Osteoblast (primary cell): Measurements from ENCODE around the gene PRLR. TPM values are rescaled to one million over a fixed set of nuclear protein-coding genes. Genes with fewer than 3 reads are reported as not detected.
"Not testable (repeated sequence)": the region's sequence is repeated elsewhere in the genome, so short reads cannot be mapped to it uniquely, and the experiment has no call there.

Experiments
- DNase-seq: peaks from one replicate; pipeline ENCODE4 v3.0.0; 2011; ENCODE audit warnings: low spot score, mixed read lengths; ENCODE audit not compliant: insufficient read length; ENCODE audit errors: missing footprints
- H2AFZ ChIP-seq: 2 replicates; pipeline ENCODE4 v1.6.0; 2011; ENCODE audit warnings: mild to moderate bottlenecking, low read length
- H3K27ac ChIP-seq: 2 replicates; pipeline ENCODE4 v1.5.1; 2011; ENCODE audit warnings: mild to moderate bottlenecking, low read depth, low read length, moderate library complexity
- H3K27me3 ChIP-seq: 2 replicates; pipeline ENCODE4 v1.6.0; 2012; ENCODE audit warnings: mild to moderate bottlenecking, control low read depth, inconsistent platforms, low read length, moderate library complexity; ENCODE audit not compliant: insufficient read depth
- H3K36me3 ChIP-seq: 2 replicates; pipeline ENCODE4 v1.5.1; 2011; ENCODE audit warnings: mild to moderate bottlenecking, low read length, control low read depth, moderate library complexity; ENCODE audit not compliant: insufficient read depth
- H3K4me1 ChIP-seq: 2 replicates; pipeline ENCODE4 v1.5.1; 2011; ENCODE audit warnings: mild to moderate bottlenecking, low read length, control low read depth, moderate library complexity; ENCODE audit not compliant: insufficient read depth
- H3K4me2 ChIP-seq: 2 replicates; pipeline ENCODE4 v1.6.0; 2011; ENCODE audit warnings: mild to moderate bottlenecking, low read length; ENCODE audit not compliant: insufficient read depth
- H3K4me3 ChIP-seq: fragments of 200-600 bp; sonication (generic); 3 replicates; pipeline ENCODE4 v1.5.1; 2012; ENCODE audit warnings: mild to moderate bottlenecking, low read length, inconsistent platforms; ENCODE audit not compliant: insufficient read depth
- H3K79me2 ChIP-seq: 2 replicates; pipeline ENCODE4 v1.6.0; 2012; ENCODE audit warnings: mild to moderate bottlenecking, low read length, control low read depth, inconsistent platforms; ENCODE audit not compliant: insufficient read depth
- H3K9me3 ChIP-seq: 2 replicates; pipeline ENCODE4 v1.5.1; 2011; ENCODE audit warnings: low read depth, low read length, control low read depth
- H4K20me1 ChIP-seq: 2 replicates; pipeline ENCODE4 v1.6.0; 2012; ENCODE audit warnings: mild to moderate bottlenecking, low read length, control low read depth; ENCODE audit not compliant: insufficient read depth
- total RNA-seq: library from RNA; depleted of rRNA; stranded (reverse); fragments of >200 nt; gene quantifications from 2 replicates; pipeline ENCODE4 v1.2.3, GENCODE V29; 2012
- TF ChIP-seq, protein P1 (sequence below): IDR thresholded peaks from 2 replicates; pipeline ENCODE4 v1.5.1; 2011; ENCODE audit warnings: mild to moderate bottlenecking, low read depth, low read length, moderate library complexity; ENCODE audit errors: extremely low read depth

The PRLR gene
- total RNA-seq, 1 donor = under 0.01 TPM

DNA sequence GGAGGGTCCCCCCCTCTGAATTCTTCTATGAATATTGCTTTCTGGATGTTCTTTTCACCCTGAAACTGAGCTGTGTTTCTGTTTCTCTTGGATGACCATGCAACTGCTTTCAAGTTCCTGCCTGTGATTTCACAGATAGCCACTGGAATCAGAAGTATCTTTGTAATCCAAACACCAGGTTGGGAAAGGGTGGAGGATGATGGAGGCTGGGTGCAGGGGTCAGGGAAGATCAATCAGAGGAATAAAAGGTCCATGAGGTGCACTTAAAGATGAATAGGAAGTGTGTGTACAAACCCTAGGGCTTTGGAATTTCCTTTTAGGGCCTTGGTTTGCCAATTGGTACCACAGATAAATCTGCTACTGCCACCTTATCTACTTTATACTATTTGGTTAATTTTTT is 114.4 kb downstream of the PRLR start:
- no peak for DNase-seq
- TF ChIP-seq, protein P1, sequence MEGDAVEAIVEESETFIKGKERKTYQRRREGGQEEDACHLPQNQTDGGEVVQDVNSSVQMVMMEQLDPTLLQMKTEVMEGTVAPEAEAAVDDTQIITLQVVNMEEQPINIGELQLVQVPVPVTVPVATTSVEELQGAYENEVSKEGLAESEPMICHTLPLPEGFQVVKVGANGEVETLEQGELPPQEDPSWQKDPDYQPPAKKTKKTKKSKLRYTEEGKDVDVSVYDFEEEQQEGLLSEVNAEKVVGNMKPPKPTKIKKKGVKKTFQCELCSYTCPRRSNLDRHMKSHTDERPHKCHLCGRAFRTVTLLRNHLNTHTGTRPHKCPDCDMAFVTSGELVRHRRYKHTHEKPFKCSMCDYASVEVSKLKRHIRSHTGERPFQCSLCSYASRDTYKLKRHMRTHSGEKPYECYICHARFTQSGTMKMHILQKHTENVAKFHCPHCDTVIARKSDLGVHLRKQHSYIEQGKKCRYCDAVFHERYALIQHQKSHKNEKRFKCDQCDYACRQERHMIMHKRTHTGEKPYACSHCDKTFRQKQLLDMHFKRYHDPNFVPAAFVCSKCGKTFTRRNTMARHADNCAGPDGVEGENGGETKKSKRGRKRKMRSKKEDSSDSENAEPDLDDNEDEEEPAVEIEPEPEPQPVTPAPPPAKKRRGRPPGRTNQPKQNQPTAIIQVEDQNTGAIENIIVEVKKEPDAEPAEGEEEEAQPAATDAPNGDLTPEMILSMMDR = no peak

DNA sequence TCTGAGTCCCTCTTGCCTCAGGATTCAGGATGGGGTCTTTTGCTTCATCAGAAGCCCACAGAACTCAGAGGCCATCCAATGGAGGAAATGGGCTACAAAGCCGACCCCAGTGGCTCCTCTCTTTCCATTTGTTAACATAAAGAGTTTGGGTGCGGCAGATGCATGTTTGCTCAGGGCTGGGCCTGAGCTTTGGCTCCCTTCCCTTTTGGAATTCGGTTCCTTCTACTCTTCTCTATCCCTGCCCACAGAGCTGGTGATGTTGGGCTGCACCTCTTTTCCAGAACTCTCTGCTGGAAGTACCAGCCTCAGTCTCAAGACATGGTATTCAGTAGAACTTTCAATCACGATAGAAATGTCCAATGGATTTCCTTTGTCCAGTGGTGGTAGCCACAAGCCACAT is 115.6 kb downstream of the PRLR start:
- Histone ChIP-seq H3K9me3 (no peaks in the 10 kb centered on the region), H3K4me2 (no peak overlapping the region), H4K20me1 (no peaks in the 10 kb centered on the region), H2AFZ (no peak overlapping the region), H3K27ac (no peak overlapping the region), H3K27me3 (no peaks in the 10 kb centered on the region), H3K4me3 (no peak overlapping the region), H3K36me3 (no peaks in the 10 kb centered on the region), H3K4me1 (peaks cover 19% of the 10 kb centered on the region), H3K79me2 (no peaks in the 10 kb centered on the region)
- TF ChIP-seq, protein P1 = no peak
- DNase-seq = no peak

More for the DNA sequence above, 114.4 kb downstream of the PRLR start:
- Histone ChIP-seq H3K9me3 (no peaks in the 10 kb centered on the region), H3K36me3 (no peaks in the 10 kb centered on the region), H3K27me3 (no peaks in the 10 kb centered on the region), H3K79me2 (no peaks in the 10 kb centered on the region), H2AFZ (no peak overlapping the region), H3K4me3 (no peak overlapping the region), H3K27ac (no peak overlapping the region), H3K4me2 (no peak overlapping the region), H3K4me1 (peaks cover 19% of the 10 kb centered on the region), H4K20me1 (no peaks in the 10 kb centered on the region)

DNA sequence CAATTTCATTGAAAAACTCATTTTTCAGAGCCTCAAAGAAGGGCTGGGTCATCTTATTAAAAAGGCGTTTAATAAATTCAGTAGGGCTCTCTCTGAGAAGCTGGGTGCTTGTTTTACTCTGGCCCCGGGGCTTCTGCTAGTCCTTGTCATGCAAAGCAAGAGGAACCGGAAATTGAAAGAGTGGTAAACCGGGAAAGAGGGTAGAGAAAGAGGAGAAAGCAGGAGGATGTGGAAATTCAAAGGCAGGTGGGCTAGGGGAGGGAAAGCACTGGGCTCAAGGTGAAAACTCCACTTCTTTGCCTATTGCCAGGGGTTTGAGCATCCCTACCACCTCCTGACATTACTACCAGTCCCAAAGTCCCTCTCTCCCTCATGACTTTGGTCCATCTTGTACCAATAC is 118.0 kb downstream of the PRLR start:
- Histone ChIP-seq H2AFZ (no peak overlapping the region), H3K4me3 (no peak overlapping the region), H3K27ac (no peak overlapping the region), H4K20me1 (no peaks in the 10 kb centered on the region), H3K4me2 (no peak overlapping the region), H3K9me3 (no peaks in the 10 kb centered on the region), H3K27me3 (no peaks in the 10 kb centered on the region), H3K4me1 (no peaks in the 10 kb centered on the region), H3K79me2 (no peaks in the 10 kb centered on the region), H3K36me3 (no peaks in the 10 kb centered on the region)
- TF ChIP-seq, protein P1 = no peak
- DNase-seq = no peak

DNA sequence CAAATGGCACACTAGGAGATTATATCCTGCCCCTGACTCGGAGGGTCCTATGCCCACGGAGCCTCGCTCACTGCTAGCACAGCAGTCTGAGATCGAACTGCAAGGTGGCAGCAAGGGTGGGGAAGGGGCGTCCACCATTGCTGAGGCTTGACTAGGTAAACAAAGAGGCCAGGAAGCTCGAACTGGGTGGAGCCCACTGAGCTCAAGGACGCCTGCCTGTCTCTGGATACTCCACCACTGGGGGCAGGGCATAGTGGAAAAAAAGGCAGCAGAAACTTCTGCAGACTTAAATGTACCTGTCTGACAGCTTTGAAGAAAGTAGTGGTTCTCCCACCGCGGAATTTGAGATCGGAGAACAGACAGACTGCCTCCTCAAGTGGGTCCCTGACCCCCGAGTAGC is 125.7 kb downstream of the PRLR start:
- not testable (repeated sequence) for H4K20me1 ChIP-seq, H3K36me3 ChIP-seq, H3K27ac ChIP-seq, H3K27me3 ChIP-seq, H3K4me2 ChIP-seq, H3K79me2 ChIP-seq, H2AFZ ChIP-seq, H3K4me3 ChIP-seq, H3K4me1 ChIP-seq, H3K9me3 ChIP-seq, DNase-seq
